DOHH2 (cell line): Measurements from ENCODE around the gene ENTPD7.
A peak's percentile ranks its signal among the peaks of the same experiment; 100 is the strongest.

Experiments used
- H3F3A ChIP-seq: fragments of 200-600 bp; sonication (generic), shearing (Covaris generic); 2 replicates; pipeline ENCODE4 v1.6.0; 2016; ENCODE audit warnings: antibody characterized with exemption, mild to moderate bottlenecking; ENCODE audit not compliant: control insufficient read depth, insufficient read depth
- H3K27ac ChIP-seq: fragments of 200-600 bp; sonication (generic); 2 replicates; pipeline ENCODE4 v1.5.1; 2014; ENCODE audit warnings: low read depth, mild to moderate bottlenecking, low read length, moderate library complexity
- H3K27me3 ChIP-seq: fragments of 200-600 bp; sonication (generic); 2 replicates; pipeline ENCODE4 v1.6.1; 2014; ENCODE audit warnings: mild to moderate bottlenecking, low read length, mixed read lengths; ENCODE audit not compliant: control insufficient read depth
- H3K36me3 ChIP-seq: fragments of 200-600 bp; sonication (generic); 2 replicates; pipeline ENCODE4 v1.6.1; 2014; ENCODE audit warnings: mild to moderate bottlenecking, low read length, moderate library complexity, mixed read lengths; ENCODE audit not compliant: control insufficient read depth
- H3K4me1 ChIP-seq: fragments of 200-600 bp; sonication (generic); 2 replicates; pipeline ENCODE4 v1.6.1; 2014; ENCODE audit warnings: mild to moderate bottlenecking, low read length, mixed read lengths; ENCODE audit not compliant: control insufficient read depth
- H3K4me2 ChIP-seq: fragments of 200-600 bp; sonication (generic); 2 replicates; pipeline ENCODE4 v1.6.0; 2014; ENCODE audit warnings: mild to moderate bottlenecking, low read length, moderate library complexity
- H3K4me3 ChIP-seq: fragments of 200-600 bp; sonication (generic); 2 replicates; pipeline ENCODE4 v1.5.1; 2014; ENCODE audit warnings: mild to moderate bottlenecking, low read length, mixed read lengths
- H3K79me2 ChIP-seq: fragments of 200-600 bp; sonication (generic); 2 replicates; pipeline ENCODE4 v1.6.1; 2014; ENCODE audit warnings: mild to moderate bottlenecking, low read length, mixed read lengths; ENCODE audit not compliant: control insufficient read depth
- H3K9me2 ChIP-seq: fragments of 200-600 bp; sonication (generic); replicated peaks from 2 replicates; pipeline ENCODE4 v1.6.1; 2014; ENCODE audit warnings: mild to moderate bottlenecking, low read length, mixed read lengths; ENCODE audit not compliant: control insufficient read depth
- H3K9me3 ChIP-seq: fragments of 200-600 bp; sonication (generic); 2 replicates; pipeline ENCODE4 v1.6.1; 2014; ENCODE audit warnings: antibody characterized with exemption, low read length, mixed read lengths; ENCODE audit not compliant: control insufficient read depth, insufficient read depth
- H4K20me1 ChIP-seq: fragments of 200-600 bp; sonication (generic); 2 replicates; pipeline ENCODE4 v1.6.0; 2014; ENCODE audit warnings: low read depth, mild to moderate bottlenecking, antibody characterized with exemption, low read length, moderate library complexity; ENCODE audit not compliant: control insufficient read depth, insufficient read depth
- EZH2phosphoT487 ChIP-seq: fragments of 200-600 bp; sonication (generic); IDR thresholded peaks from 2 replicates; pipeline ENCODE4 v1.6.1; 2017; ENCODE audit warnings: borderline replicate concordance, mild to moderate bottlenecking, antibody characterized with exemption, low read length, moderate library complexity, mixed read lengths
- TF ChIP-seq, protein P1 (sequence below): fragments of 200-600 bp; sonication (generic); IDR thresholded peaks from one replicate; pipeline ENCODE4 v1.5.1; 2014; ENCODE audit warnings: antibody characterized with exemption, mild to moderate bottlenecking, low read depth, low read length; ENCODE audit not compliant: poor library complexity, severe bottlenecking

ENTPD7 gene

DNA sequence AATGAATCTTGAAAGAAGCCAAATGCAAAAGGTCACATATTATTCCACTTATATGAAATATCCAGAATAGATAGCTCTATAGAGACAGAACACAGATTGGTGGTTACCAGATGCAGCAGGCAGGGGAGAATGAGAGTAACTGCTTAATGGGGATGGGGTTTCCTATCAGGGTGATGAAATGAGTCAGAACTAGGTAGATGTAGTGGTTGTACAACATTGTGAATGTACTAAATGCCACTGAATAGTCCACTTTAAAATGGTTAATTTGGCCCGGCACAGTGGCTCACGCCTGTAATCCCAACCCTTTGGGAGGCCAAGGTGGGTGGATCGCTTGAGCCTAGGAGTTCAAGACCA, 29.7 kb upstream of the ENTPD7 start:
- no peaks in the 10 kb centered on the region for H4K20me1 ChIP-seq
- H3K9me2 ChIP-seq = no peaks in the 10 kb centered on the region
- no peaks in the 10 kb centered on the region for H3K79me2 ChIP-seq
- no peak overlapping the region for H3K4me3 ChIP-seq
- TF ChIP-seq, protein P1, sequence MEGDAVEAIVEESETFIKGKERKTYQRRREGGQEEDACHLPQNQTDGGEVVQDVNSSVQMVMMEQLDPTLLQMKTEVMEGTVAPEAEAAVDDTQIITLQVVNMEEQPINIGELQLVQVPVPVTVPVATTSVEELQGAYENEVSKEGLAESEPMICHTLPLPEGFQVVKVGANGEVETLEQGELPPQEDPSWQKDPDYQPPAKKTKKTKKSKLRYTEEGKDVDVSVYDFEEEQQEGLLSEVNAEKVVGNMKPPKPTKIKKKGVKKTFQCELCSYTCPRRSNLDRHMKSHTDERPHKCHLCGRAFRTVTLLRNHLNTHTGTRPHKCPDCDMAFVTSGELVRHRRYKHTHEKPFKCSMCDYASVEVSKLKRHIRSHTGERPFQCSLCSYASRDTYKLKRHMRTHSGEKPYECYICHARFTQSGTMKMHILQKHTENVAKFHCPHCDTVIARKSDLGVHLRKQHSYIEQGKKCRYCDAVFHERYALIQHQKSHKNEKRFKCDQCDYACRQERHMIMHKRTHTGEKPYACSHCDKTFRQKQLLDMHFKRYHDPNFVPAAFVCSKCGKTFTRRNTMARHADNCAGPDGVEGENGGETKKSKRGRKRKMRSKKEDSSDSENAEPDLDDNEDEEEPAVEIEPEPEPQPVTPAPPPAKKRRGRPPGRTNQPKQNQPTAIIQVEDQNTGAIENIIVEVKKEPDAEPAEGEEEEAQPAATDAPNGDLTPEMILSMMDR = no peak
- TF ChIP-seq EZH2phosphoT487 = no peak
- no peaks in the 10 kb centered on the region for H3K36me3 ChIP-seq
- H3K4me2 ChIP-seq = no peak overlapping the region
- H3K27ac ChIP-seq = no peak overlapping the region
- no peaks in the 10 kb centered on the region; the same call in 1 of the 2 replicates for H3K9me3 ChIP-seq
- no peaks in the 10 kb centered on the region for H3K4me1 ChIP-seq
- no peaks in the 10 kb centered on the region for H3F3A ChIP-seq
- H3K27me3 ChIP-seq = 0 out of 2 replicates have a peak, but pooled peaks cover 3% of the 10 kb centered on the region

DNA sequence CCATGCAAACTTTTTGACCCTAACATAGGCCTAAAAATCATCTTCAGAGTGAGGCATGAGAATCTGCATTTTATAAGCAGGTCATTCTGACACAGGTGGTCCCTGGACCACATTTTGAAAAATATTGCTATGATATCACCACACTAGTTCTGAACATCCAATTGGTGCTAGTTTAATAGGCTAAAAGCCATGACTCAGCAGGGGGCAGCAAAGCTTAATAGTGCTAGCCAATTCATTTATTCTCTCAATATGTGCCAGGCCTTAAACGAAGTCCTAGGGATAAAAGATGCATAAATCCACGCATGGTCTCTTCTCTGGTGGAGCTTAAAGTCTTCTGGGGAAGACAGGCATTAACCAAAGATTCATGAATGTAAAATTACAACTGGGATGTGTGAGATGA, 28.9 kb upstream of the ENTPD7 start:
- Histone ChIP-seq H3K9me2 (no peaks in the 10 kb centered on the region), H4K20me1 (no peaks in the 10 kb centered on the region), H3K4me2 (no peak overlapping the region), H3F3A (no peaks in the 10 kb centered on the region), H3K36me3 (no peaks in the 10 kb centered on the region), H3K27ac (no peak overlapping the region), H3K4me3 (no peak overlapping the region), H3K9me3 (no peaks in the 10 kb centered on the region), H3K79me2 (no peaks in the 10 kb centered on the region), H3K4me1 (no peaks in the 10 kb centered on the region), H3K27me3 (0 out of 2 replicates have a peak, but pooled peaks cover 3% of the 10 kb centered on the region)
- TF ChIP-seq EZH2phosphoT487 = no peak
- TF ChIP-seq, protein P1 = peak; percentile 49

DNA sequence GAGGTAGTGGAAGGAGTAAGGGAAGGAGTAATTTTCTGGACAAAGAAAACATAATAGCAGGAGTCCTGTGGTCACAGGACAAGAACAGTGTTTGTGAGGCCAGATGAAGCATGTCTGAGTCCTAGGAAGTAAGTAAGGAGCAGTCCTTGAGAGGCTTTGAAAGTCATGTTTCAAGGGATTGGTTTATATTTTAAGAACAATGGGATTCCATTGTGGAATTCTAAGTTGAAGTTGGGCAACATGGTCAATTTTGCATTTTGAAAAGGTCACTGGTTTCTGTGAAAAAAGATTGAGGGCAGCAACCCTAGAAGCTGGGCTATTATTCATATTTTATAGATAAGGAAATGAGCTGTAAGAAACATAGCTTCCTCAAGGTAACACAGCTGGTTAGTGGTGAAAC, 28.3 kb upstream of the ENTPD7 start:
- Histone ChIP-seq H4K20me1 (no peaks in the 10 kb centered on the region), H3K9me2 (no peaks in the 10 kb centered on the region), H3K27me3 (0 out of 2 replicates have a peak, but pooled peaks cover 3% of the 10 kb centered on the region), H3K27ac (no peak overlapping the region), H3K4me2 (no peak overlapping the region), H3F3A (no peaks in the 10 kb centered on the region), H3K36me3 (no peaks in the 10 kb centered on the region), H3K9me3 (no peaks in the 10 kb centered on the region), H3K4me3 (no peak overlapping the region), H3K79me2 (no peaks in the 10 kb centered on the region), H3K4me1 (no peaks in the 10 kb centered on the region)
- no peak for TF ChIP-seq EZH2phosphoT487
- TF ChIP-seq, protein P1 = no peak

DNA sequence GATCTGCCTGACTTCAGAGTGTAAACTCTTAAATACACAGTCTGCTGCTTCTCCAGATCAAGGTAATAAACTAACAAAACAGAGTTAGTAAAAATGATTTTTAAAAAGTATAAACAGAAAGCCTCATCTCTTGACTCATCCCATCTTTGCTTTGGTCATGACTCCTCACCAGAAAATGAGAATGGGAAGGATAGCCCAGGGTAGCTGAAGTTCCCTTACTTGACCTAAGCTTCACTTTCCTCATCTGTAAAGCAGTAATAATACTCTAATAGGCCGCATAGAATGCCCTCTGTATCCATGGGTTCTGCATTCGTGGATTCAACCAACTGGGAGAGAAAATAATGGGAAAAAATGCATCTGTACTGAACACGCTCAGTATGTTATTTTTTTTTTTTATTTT, 27.8 kb upstream of the ENTPD7 start:
- Histone ChIP-seq H3K79me2 (no peaks in the 10 kb centered on the region), H3K9me2 (no peaks in the 10 kb centered on the region), H3K36me3 (no peaks in the 10 kb centered on the region), H3K27ac (no peak overlapping the region), H4K20me1 (no peaks in the 10 kb centered on the region), H3K4me3 (no peak overlapping the region), H3K4me2 (no peak overlapping the region), H3K9me3 (no peaks in the 10 kb centered on the region), H3F3A (no peaks in the 10 kb centered on the region), H3K27me3 (0 out of 2 replicates have a peak, but pooled peaks cover 3% of the 10 kb centered on the region), H3K4me1 (no peaks in the 10 kb centered on the region)
- TF ChIP-seq, protein P1 = no peak
- TF ChIP-seq EZH2phosphoT487 = no peak
